ENCODE results near the gene SERINC1.

SERINC1 gene

DNA sequence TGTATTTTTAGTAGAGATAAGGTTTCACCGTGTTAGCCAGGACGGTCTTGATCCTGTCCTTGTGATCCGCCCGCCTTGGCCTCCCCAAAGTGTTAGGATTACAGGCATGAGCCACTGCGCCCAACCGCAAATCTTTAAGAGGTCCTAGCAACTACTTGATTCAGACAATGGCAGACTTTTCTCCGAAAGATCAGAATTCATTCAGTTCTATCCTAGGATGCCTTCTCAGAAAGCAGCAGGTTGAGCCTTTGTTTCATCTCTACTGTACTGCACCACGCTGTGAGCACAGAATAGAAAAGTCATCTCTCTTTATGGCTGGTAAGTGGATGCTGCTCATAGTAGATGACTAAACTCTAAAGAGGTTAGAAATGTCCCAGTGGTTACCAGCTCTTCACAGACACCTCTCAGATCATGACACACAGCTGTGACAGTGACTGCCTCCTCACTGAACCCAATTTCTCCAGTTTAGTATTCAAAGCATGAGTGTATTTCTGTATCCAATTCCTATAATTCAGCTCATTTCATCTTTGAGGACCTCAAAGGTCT lies 78.2 kb downstream of the SERINC1 start:
- H3K9ac ChIP-seq (ENCODE audit: low read length): no peak overlapping the region
- H3K27me3 ChIP-seq (ENCODE audit: control insufficient read depth, insufficient read depth, low read length): peaks cover 99% of the 10 kb centered on the region
- H3K4me1 ChIP-seq (ENCODE audit: control insufficient read depth, insufficient read depth, low read length): no peaks in the 10 kb centered on the region
- no peaks in the 10 kb centered on the region for H3K9me3 ChIP-seq (ENCODE audit: control insufficient read depth, insufficient read depth, low read depth, low read length)
- no peaks in the 10 kb centered on the region for H3K36me3 ChIP-seq (ENCODE audit: control insufficient read depth, insufficient read depth, low read length)
- H3K4me3 ChIP-seq (ENCODE audit: low read depth, low read length): no peak overlapping the region
- no peak overlapping the region for H3K27ac ChIP-seq (ENCODE audit: low read depth, low read length)
